ENCODE results near the gene RASEF. TPM values are rescaled to one million over a fixed set of nuclear protein-coding genes. Genes with fewer than 3 reads are reported as not detected.

RASEF gene
- polyA plus RNA-seq, 2 donors = 3.8 to 4.3 TPM

GRCh38 chr9:83061036-83061435, 1.9 kb downstream of the RASEF start:
- H3K4me3 ChIP-seq (ENCODE audit: low read depth in 1 of 2, low read length in 2 of 2) = peak overlapping the region in 1 of 2 donors; percentile 63
- H3K4me1 ChIP-seq (ENCODE audit: control insufficient read depth in 2 of 2, insufficient read depth in 2 of 2, low read length in 1 of 2) = peaks cover 3 to 4% of the 10 kb centered on the region in 2 donors
- no peaks in the 10 kb centered on the region for H3K27me3 ChIP-seq (ENCODE audit: control insufficient read depth in 1 of 2, insufficient read depth in 2 of 2, low read length in 2 of 2)
- 30 to 40% methylated on average over 2 of the region's 2 CpGs for WGBS, 2 donors
- H3K9me3 ChIP-seq (ENCODE audit: control insufficient read depth in 2 of 2, insufficient read depth in 1 of 2, low read depth in 1 of 2, low read length in 1 of 2) = peaks cover 0 to 2% of the 10 kb centered on the region in 2 donors
- H3K36me3 ChIP-seq (ENCODE audit: control insufficient read depth in 2 of 2, insufficient read depth in 2 of 2, low read length in 1 of 2) = no peaks in the 10 kb centered on the region
- peak overlapping the region; percentile 71 to 90 for H3K27ac ChIP-seq (ENCODE audit: low read depth in 2 of 2, low read length in 1 of 2)

- Histone ChIP-seq H3K9me3 (ENCODE audit: control insufficient read depth in 2 of 2, insufficient read depth in 1 of 2, low read depth in 1 of 2, low read length in 1 of 2) (peaks cover 0 to 2% of the 10 kb centered on the region in 2 donors), H3K4me1 (ENCODE audit: control insufficient read depth in 2 of 2, insufficient read depth in 2 of 2, low read length in 1 of 2) (peaks cover 3 to 4% of the 10 kb centered on the region in 2 donors), H3K4me3 (ENCODE audit: low read depth in 1 of 2, low read length in 2 of 2) (no peak overlapping the region), H3K27me3 (ENCODE audit: control insufficient read depth in 1 of 2, insufficient read depth in 2 of 2, low read length in 2 of 2) (no peaks in the 10 kb centered on the region), H3K36me3 (ENCODE audit: control insufficient read depth in 2 of 2, insufficient read depth in 2 of 2, low read length in 1 of 2) (no peaks in the 10 kb centered on the region), H3K27ac (ENCODE audit: low read depth in 2 of 2, low read length in 1 of 2) (no peak overlapping the region)
- 53 to 63% methylated on average over 3 of the region's 3 CpGs for WGBS, 2 donors
Measured at GRCh38 chr9:83060556-83060955, 2.4 kb downstream of the RASEF start.

GRCh38 chr9:83059417-83059816, 3.5 kb downstream of the RASEF start:
- WGBS, 2 donors = 71 to 83% methylated on average over 1 of the region's 1 CpG
- H3K36me3 ChIP-seq (ENCODE audit: control insufficient read depth in 2 of 2, insufficient read depth in 2 of 2, low read length in 1 of 2) = no peaks in the 10 kb centered on the region
- peak overlapping the region in 1 of 2 donors; percentile 55 for H3K27ac ChIP-seq (ENCODE audit: low read depth in 2 of 2, low read length in 1 of 2)
- H3K4me1 ChIP-seq (ENCODE audit: control insufficient read depth in 2 of 2, insufficient read depth in 2 of 2, low read length in 1 of 2) = peaks cover 3 to 4% of the 10 kb centered on the region in 2 donors
- H3K9me3 ChIP-seq (ENCODE audit: control insufficient read depth in 2 of 2, insufficient read depth in 1 of 2, low read depth in 1 of 2, low read length in 1 of 2) = peaks cover 0 to 2% of the 10 kb centered on the region in 2 donors
- no peaks in the 10 kb centered on the region for H3K27me3 ChIP-seq (ENCODE audit: control insufficient read depth in 1 of 2, insufficient read depth in 2 of 2, low read length in 2 of 2)
- H3K4me3 ChIP-seq (ENCODE audit: low read depth in 1 of 2, low read length in 2 of 2) = no peak overlapping the region

- H3K27me3 ChIP-seq (ENCODE audit: control insufficient read depth in 1 of 2, insufficient read depth in 2 of 2, low read length in 2 of 2) = no peaks in the 10 kb centered on the region
Measured at GRCh38 chr9:83056911-83057310, 6.0 kb downstream of the RASEF start.

GRCh38 chr9:83056174-83056573, 6.8 kb downstream of the RASEF start:
- 71 to 73% methylated on average over 2 of the region's 2 CpGs for WGBS, 2 donors
- Histone ChIP-seq H3K4me3 (ENCODE audit: low read depth in 1 of 2, low read length in 2 of 2) (no peak overlapping the region), H3K36me3 (ENCODE audit: control insufficient read depth in 2 of 2, insufficient read depth in 2 of 2, low read length in 1 of 2) (no peaks in the 10 kb centered on the region), H3K27me3 (ENCODE audit: control insufficient read depth in 1 of 2, insufficient read depth in 2 of 2, low read length in 2 of 2) (no peaks in the 10 kb centered on the region), H3K9me3 (ENCODE audit: control insufficient read depth in 2 of 2, insufficient read depth in 1 of 2, low read depth in 1 of 2, low read length in 1 of 2) (peaks cover 0 to 2% of the 10 kb centered on the region in 2 donors), H3K27ac (ENCODE audit: low read depth in 2 of 2, low read length in 1 of 2) (no peak overlapping the region), H3K4me1 (ENCODE audit: control insufficient read depth in 2 of 2, insufficient read depth in 2 of 2, low read length in 1 of 2) (peaks cover 0 to 4% of the 10 kb centered on the region in 2 donors)

More at GRCh38 chr9:83056911-83057310, 6.0 kb downstream of the RASEF start:
- Histone ChIP-seq H3K4me3 (ENCODE audit: low read depth in 1 of 2, low read length in 2 of 2) (no peak overlapping the region), H3K4me1 (ENCODE audit: control insufficient read depth in 2 of 2, insufficient read depth in 2 of 2, low read length in 1 of 2) (peaks cover 0 to 4% of the 10 kb centered on the region in 2 donors), H3K36me3 (ENCODE audit: control insufficient read depth in 2 of 2, insufficient read depth in 2 of 2, low read length in 1 of 2) (no peaks in the 10 kb centered on the region), H3K9me3 (ENCODE audit: control insufficient read depth in 2 of 2, insufficient read depth in 1 of 2, low read depth in 1 of 2, low read length in 1 of 2) (peaks cover 0 to 2% of the 10 kb centered on the region in 2 donors), H3K27ac (ENCODE audit: low read depth in 2 of 2, low read length in 1 of 2) (no peak overlapping the region)
- 79 to 97% methylated on average over 1 of the region's 1 CpG for WGBS, 2 donors

- 50 to 51% methylated on average over 11 of the region's 11 CpGs for WGBS, 2 donors
- Histone ChIP-seq H3K4me1 (ENCODE audit: control insufficient read depth in 2 of 2, insufficient read depth in 2 of 2, low read length in 1 of 2) (no peaks in the 10 kb centered on the region), H3K9me3 (ENCODE audit: control insufficient read depth in 2 of 2, insufficient read depth in 1 of 2, low read depth in 1 of 2, low read length in 1 of 2) (no peaks in the 10 kb centered on the region), H3K36me3 (ENCODE audit: control insufficient read depth in 2 of 2, insufficient read depth in 2 of 2, low read length in 1 of 2) (no peaks in the 10 kb centered on the region), H3K27ac (ENCODE audit: low read depth in 2 of 2, low read length in 1 of 2) (no peak overlapping the region), H3K4me3 (ENCODE audit: low read depth in 1 of 2, low read length in 2 of 2) (no peak overlapping the region), H3K27me3 (ENCODE audit: control insufficient read depth in 1 of 2, insufficient read depth in 2 of 2, low read length in 2 of 2) (no peaks in the 10 kb centered on the region)
Measured at GRCh38 chr9:83047839-83048775, 14.8 kb downstream of the RASEF start.

GRCh38 chr9:83043597-83043996, 19.3 kb downstream of the RASEF start:
- H3K4me1 ChIP-seq (ENCODE audit: control insufficient read depth in 2 of 2, insufficient read depth in 2 of 2, low read length in 1 of 2) = no peaks in the 10 kb centered on the region
- H3K9me3 ChIP-seq (ENCODE audit: control insufficient read depth in 2 of 2, insufficient read depth in 1 of 2, low read depth in 1 of 2, low read length in 1 of 2) = no peaks in the 10 kb centered on the region
- no peaks in the 10 kb centered on the region for H3K36me3 ChIP-seq (ENCODE audit: control insufficient read depth in 2 of 2, insufficient read depth in 2 of 2, low read length in 1 of 2)
- no peak overlapping the region for H3K27ac ChIP-seq (ENCODE audit: low read depth in 2 of 2, low read length in 1 of 2)
- H3K27me3 ChIP-seq (ENCODE audit: control insufficient read depth in 1 of 2, insufficient read depth in 2 of 2, low read length in 2 of 2) = no peaks in the 10 kb centered on the region
- H3K4me3 ChIP-seq (ENCODE audit: low read depth in 1 of 2, low read length in 2 of 2) = no peak overlapping the region
- 71 to 74% methylated on average over 7 of the region's 7 CpGs for WGBS, 2 donors

- no peak overlapping the region for H3K27ac ChIP-seq (ENCODE audit: low read depth in 2 of 2, low read length in 1 of 2)
- H3K9me3 ChIP-seq (ENCODE audit: control insufficient read depth in 2 of 2, insufficient read depth in 1 of 2, low read depth in 1 of 2, low read length in 1 of 2) = no peaks in the 10 kb centered on the region
- no peaks in the 10 kb centered on the region for H3K4me1 ChIP-seq (ENCODE audit: control insufficient read depth in 2 of 2, insufficient read depth in 2 of 2, low read length in 1 of 2)
- no peak overlapping the region for H3K4me3 ChIP-seq (ENCODE audit: low read depth in 1 of 2, low read length in 2 of 2)
- H3K36me3 ChIP-seq (ENCODE audit: control insufficient read depth in 2 of 2, insufficient read depth in 2 of 2, low read length in 1 of 2) = no peaks in the 10 kb centered on the region
- no peaks in the 10 kb centered on the region for H3K27me3 ChIP-seq (ENCODE audit: control insufficient read depth in 1 of 2, insufficient read depth in 2 of 2, low read length in 2 of 2)
- WGBS, 2 donors = 41 to 53% methylated on average over 1 of the region's 1 CpG
Measured at GRCh38 chr9:83041771-83042170, 21.2 kb downstream of the RASEF start.

GRCh38 chr9:83039303-83039702, 23.6 kb downstream of the RASEF start:
- 81 to 83% methylated on average over 5 of the region's 5 CpGs for WGBS, 2 donors
- H3K27ac ChIP-seq (ENCODE audit: low read depth in 2 of 2, low read length in 1 of 2) = no peak overlapping the region
- H3K36me3 ChIP-seq (ENCODE audit: control insufficient read depth in 2 of 2, insufficient read depth in 2 of 2, low read length in 1 of 2) = no peaks in the 10 kb centered on the region
- no peaks in the 10 kb centered on the region for H3K27me3 ChIP-seq (ENCODE audit: control insufficient read depth in 1 of 2, insufficient read depth in 2 of 2, low read length in 2 of 2)
- no peaks in the 10 kb centered on the region for H3K4me1 ChIP-seq (ENCODE audit: control insufficient read depth in 2 of 2, insufficient read depth in 2 of 2, low read length in 1 of 2)
- H3K9me3 ChIP-seq (ENCODE audit: control insufficient read depth in 2 of 2, insufficient read depth in 1 of 2, low read depth in 1 of 2, low read length in 1 of 2) = no peaks in the 10 kb centered on the region
- H3K4me3 ChIP-seq (ENCODE audit: low read depth in 1 of 2, low read length in 2 of 2) = no peak overlapping the region

GRCh38 chr9:83036043-83036442, 26.9 kb downstream of the RASEF start:
- Histone ChIP-seq H3K27ac (ENCODE audit: low read depth in 2 of 2, low read length in 1 of 2) (no peak overlapping the region), H3K4me1 (ENCODE audit: control insufficient read depth in 2 of 2, insufficient read depth in 2 of 2, low read length in 1 of 2) (no peaks in the 10 kb centered on the region), H3K4me3 (ENCODE audit: low read depth in 1 of 2, low read length in 2 of 2) (no peak overlapping the region), H3K27me3 (ENCODE audit: control insufficient read depth in 1 of 2, insufficient read depth in 2 of 2, low read length in 2 of 2) (no peaks in the 10 kb centered on the region), H3K9me3 (ENCODE audit: control insufficient read depth in 2 of 2, insufficient read depth in 1 of 2, low read depth in 1 of 2, low read length in 1 of 2) (no peaks in the 10 kb centered on the region), H3K36me3 (ENCODE audit: control insufficient read depth in 2 of 2, insufficient read depth in 2 of 2, low read length in 1 of 2) (no peaks in the 10 kb centered on the region)
- WGBS, 2 donors = 75 to 77% methylated on average over 2 of the region's 2 CpGs

Data from esophagus (tissue), 2 donors.